GM04504 (cell line): ENCODE data around the gene SINHCAF.
A peak's percentile ranks its signal among the peaks of the same experiment; 100 is the strongest.
"Not testable (repeated sequence)": the region's sequence is repeated elsewhere in the genome, so short reads cannot be mapped to it uniquely, and the experiment has no call there.

Source experiments
- DNase-seq: peaks from one replicate; pipeline ENCODE4 v3.0.0-alpha.2; 2012; ENCODE audit warnings: low read depth

The SINHCAF gene, protein sequence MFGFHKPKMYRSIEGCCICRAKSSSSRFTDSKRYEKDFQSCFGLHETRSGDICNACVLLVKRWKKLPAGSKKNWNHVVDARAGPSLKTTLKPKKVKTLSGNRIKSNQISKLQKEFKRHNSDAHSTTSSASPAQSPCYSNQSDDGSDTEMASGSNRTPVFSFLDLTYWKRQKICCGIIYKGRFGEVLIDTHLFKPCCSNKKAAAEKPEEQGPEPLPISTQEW

DNA sequence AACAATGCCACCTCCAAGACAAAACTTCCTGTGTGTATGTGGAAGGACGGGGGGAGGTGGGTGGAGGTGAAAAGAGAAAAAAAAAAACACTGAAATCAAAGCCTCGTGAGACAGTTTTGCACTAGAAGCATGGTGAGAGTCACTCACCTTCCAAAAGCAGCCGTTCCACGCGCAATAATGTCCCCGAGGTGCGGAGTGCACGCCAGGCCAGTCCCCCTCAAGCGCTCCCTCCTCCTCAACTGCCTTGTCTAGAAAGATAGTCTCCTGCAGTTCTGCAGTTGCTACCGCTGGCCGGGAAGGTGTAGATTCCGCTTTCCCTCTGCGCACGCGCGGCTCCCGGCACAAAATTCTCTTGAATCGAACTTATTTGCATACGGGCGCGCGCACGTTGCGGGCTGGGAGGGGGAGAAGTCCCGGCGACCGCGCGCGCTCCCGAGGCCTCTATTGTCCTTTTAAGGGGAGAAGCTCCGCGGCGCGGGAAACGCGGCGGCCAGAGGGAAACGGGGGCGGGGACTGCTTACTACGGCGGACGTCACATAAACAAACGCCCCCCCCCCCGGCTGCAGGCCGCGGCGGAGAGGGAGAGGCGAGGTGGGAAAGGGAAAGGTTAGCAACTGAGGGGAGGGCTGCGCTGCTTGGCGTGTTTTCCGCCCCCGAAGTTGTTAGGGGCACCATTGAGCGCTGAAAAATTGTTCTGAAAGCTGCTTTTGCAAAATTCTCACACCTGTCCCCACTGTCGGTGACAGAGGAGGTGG, at the start of gene SINHCAF:
Gene SINHCAF (minus strand): TSS at position 274 of the 755 bp plus-strand sequence. CDS start 27,946 bp downstream, outside the sequence.
- peak; percentile 90 for DNase-seq

DNA sequence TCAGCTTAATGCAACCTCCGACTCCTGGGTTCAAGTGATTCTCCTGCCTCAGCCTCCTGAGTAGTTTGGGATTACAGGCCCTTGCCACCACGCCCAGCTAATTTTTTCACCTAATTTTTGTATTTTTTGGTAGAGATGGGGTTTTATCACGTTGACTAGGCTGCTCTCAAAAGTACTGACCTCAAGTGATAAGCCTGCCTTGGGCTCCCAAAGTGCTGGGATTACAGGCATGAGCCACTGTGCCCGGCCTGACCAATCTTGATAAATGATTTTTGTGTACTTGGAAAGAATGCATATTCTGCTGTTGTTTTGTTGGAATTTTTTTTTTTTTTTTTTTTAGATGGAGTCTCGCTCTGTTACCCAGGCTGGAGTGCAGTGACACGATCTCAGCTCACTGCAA, 49.5 kb upstream of the SINHCAF start:
- not testable (repeated sequence) for DNase-seq

DNA sequence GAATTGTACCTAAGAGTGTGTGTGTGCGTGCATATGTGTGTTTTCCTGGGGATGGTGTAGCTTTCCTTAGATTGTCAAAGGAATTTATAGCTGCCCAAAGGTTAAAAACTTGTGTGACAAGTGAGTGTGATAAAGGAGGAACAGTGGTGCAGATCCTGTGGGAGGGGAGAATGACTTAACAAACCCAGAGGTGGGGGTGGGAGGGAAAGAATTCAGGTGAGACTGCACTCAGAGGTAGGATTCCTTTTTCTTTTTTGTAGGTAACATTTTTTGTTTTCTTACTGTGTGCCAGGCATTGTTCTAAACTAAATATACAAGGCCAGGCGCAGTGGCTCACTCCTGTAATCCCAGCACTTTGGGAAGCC, 45.3 kb upstream of the SINHCAF start:
- DNase-seq = no peak

DNA sequence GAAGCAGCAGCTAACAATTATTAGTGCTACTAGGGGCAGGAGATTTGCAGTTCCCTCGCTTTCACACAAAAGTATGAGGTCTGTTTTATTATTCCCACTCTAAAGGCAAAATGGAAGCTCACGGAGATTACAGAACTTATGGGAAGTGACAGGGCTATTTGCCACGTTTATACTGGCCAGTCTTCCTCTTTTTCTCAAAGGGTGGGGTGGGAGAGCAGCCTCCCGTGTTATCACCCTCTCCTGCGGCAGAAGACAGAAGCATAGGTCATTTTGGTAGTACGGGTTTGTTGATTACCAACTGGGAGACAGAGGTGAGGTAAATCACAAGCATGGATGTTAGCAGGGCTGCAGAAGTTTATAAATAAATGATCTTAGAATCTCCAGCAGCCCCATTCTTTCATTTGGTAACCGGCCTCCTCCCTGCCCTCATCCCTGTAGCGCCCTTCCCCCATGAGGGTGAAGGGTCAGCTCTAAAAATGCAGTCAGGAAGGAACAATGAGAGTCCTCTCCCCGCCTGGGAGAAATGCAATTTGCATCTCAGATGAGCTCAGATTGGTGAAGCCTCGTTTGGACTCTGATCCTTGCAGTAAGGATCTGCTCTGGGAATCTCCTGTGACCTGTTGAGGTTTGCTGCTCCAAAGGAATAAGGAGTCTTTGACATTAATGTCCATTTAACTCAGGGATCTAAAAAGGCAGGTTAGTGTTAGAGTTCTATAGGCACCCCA, 44.7 kb upstream of the SINHCAF start:
- no peak for DNase-seq

DNA sequence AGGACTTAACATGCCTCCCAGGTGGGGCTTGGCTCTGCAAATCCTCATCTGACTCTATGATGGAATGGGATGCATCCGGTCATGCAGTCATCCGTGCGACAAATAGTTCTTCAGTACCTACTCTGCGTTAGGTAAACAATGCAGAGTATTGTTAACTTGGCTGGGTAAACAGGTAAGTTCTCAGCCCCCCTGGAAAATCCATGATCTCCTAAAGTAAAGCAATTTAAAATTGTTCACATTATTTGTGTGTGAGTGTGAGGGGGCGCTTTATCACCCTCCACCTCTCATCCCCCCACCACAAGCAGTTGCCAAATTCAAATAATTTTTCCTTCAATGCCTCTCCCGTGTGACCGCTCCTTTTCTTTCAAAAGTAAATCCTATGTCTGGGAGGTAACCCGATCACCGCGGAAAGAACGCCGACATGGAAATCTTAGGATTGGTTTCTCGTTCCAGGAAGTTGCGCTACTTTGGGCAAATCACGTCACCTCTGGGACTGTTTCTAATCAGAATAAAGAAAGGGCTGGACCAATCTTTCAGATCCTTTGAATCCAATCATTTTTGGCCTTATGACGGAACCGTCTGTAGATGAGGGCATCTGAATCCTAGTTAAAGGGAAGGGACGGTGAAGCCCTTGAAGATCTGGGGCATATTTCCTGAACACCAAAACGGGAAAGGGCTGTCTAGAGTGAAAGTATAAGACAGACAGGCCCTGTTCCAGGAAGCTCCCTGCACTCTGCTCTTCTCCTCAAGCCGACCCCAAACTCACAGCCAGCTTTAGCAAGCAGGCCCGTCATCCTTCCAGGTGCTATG, 44.0 kb upstream of the SINHCAF start:
- peak; percentile 25 for DNase-seq

DNA sequence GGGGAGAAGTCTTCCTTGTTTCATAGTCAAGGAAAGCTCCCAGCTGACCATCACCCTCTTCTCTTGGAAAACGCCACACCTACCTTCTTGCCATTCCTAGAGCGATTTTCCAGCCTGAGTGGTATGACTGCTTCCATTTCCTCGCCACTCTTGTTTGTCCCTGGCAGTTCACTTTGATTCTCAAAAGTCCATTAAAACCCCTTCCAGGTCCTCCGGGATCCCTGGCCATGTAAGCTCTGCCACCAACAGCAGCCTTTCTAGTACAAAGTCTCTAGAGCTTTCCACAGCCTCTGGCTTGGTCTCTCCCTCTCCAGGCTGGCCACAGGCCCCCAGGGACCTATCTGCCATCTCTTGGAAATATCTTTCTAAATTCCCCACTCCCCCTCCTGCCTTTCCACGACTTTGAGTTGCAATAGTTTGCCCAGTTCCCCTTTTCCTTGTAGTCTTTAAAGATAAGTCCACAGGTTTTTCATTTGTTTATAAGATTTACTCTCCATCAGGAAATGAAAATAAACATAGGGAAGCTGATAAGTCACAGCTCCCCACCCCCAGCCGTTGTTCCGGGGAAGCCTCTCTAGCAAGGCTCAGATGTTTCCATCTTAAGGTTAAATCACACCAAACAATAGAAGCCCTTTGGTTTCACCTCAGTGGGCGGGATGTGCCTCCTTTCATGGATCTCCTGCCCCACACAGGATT, 42.9 kb upstream of the SINHCAF start:
- no peak for DNase-seq

DNA sequence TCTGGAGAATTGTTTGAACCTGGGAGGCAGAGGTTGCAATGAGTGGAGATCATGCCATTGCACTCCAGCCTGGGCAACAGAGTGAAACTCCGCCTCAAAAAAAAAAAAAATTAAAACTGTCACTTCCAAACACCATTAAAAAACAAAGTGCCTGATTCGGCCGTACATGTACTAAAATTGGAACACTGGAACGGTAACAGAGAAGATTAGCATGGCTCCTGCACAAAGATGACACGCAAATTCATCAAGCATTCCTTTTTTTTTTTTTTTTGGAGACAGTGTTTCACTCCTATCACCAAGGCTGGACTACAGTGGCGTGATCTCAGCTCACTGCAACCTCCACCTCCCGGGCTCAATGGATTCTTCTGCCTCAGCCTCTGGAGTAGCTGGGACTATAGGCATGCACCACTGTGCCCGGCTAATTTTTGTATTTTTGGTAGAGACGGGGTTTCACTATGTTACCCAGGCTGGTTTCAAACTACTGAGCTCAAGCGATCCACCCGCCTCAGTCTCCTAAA, 40.2 kb upstream of the SINHCAF start:
- no peak for DNase-seq

DNA sequence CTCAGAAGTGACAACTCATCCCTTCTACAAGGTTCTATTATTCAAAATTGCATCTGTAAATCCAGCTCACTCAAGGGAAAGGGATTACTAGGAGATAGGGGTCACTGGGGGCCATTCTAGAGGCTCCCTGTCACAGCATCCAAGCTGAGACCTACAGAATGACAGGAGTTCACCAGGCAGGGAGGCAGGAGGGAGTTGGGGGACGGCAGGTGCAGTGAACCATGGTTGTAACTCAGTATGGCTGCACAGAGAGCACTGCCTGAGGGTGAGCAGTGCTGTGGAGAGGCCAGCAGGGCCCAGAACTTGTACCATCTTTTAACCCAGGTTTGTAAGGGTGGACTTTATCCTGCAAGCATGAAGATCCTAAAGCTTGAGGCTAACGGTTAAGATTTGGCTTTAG, 37.9 kb upstream of the SINHCAF start:
- no peak for DNase-seq

DNA sequence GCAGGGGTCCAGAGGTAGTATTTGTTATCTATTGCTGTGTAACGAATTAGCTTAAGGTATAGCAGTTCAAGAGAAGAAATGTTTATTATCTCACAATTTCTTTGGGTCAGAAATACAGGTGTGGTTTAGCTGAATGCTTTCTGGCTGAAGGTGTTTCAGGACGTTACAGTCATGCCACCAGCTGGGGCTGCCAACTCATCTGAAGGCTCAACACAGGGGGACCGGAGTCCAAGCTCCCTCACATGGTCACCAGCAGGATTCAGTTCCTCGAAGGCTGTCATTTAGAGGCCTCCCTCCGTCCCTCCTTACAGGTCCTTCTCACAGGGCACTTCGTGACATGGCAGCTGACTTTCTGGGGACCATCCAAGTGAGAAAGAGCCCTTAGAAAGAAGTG, 37.5 kb upstream of the SINHCAF start:
- no peak for DNase-seq

DNA sequence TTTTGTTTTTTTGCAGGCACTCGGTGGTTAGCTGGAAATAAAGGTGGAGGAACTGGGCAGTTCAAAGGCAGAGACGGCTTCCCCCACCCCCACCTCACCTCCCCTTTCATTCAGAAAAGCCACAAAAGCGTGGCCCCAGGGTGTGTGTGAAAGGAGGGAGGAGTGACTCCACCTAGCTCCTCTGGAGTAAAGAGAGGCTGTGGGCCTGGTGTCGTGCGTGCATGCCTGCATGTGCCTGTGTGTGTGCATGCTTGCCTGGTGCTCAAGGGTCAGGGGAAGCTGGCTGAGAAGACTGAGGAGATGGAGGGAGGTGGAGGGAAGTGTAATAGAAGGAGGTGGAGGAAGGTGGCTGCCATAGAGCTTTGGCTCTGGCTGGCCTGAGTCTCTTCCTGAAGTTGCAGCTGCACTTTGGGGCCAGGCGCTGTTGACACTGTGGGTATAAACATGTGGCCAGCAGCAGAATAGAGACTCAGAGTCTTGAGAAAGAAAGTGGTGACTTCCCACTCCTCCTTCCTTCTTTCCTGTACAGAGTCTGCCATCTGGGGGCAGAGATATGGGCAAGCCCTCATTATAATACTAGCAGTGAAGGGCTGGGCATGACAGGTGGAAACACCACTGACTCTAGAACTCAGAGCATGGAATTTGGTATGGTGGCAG, 36.9 kb upstream of the SINHCAF start:
- no peak for DNase-seq

DNA sequence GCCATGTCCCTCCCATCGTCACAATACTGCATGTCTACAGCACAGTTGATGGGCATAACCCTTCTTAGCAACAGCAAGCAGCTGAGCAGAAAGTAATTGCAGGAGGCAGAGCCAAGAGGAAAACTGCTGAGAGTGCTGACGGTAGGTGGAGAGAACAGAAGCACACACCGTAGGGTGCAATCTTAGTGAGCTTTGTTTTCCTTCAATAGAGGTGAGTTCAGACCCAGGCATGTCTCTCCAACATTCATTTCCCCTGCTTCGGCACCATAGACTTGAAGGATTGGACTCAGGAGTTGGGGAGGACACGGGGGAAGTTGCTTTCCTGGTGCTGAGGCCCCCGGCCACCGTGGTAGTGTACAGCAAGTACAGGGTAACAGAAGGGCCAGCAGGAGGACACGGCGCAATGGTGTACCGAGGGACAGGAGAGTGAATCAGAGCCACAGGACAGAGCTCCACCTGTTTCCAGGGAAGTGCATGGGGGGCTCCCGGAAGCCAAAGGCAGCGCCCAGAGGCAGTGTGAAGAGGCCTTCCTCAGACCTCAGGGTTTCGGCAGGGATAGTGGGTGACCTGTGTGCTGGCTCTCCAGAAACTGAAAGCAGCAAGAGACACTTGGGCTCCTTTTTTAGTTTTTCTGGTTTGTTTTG, 36.3 kb upstream of the SINHCAF start:
- no peak for DNase-seq

DNA sequence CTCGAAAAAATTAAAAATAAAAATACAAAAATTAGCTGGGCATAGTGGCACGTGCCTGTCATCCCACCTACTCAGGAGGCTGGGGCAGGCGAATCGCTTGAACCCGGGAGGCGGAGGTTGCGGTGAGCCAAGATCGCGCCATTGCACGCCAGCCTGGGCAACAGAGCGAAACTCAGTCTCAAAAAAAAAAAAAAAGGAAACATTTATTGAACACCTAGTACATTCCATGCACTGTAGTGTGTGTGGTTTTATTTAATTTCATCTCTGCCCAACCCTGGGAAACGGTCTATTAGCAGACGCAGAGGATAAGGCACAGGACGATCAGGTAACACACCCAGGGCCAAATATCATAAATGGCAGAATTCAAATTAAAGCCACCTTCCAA, 35.8 kb upstream of the SINHCAF start:
- DNase-seq = no peak

DNA sequence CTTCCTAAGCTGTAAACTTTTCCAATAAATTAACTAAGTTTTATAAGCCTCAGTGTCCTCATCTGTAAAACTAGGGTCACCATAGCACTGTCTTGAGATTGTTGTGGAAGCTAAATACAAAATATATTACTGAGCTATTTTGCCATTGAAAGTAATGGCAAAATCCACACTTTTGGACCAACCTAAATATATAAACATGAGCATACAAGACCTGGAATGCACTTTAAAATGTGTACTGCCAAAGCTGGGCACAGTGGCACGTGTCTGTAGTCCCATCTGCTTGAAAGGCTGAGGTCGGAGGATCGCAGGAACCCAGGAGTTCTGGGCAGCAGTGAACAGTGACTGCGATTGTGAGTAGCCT, 29.8 kb upstream of the SINHCAF start:
- no peak for DNase-seq

DNA sequence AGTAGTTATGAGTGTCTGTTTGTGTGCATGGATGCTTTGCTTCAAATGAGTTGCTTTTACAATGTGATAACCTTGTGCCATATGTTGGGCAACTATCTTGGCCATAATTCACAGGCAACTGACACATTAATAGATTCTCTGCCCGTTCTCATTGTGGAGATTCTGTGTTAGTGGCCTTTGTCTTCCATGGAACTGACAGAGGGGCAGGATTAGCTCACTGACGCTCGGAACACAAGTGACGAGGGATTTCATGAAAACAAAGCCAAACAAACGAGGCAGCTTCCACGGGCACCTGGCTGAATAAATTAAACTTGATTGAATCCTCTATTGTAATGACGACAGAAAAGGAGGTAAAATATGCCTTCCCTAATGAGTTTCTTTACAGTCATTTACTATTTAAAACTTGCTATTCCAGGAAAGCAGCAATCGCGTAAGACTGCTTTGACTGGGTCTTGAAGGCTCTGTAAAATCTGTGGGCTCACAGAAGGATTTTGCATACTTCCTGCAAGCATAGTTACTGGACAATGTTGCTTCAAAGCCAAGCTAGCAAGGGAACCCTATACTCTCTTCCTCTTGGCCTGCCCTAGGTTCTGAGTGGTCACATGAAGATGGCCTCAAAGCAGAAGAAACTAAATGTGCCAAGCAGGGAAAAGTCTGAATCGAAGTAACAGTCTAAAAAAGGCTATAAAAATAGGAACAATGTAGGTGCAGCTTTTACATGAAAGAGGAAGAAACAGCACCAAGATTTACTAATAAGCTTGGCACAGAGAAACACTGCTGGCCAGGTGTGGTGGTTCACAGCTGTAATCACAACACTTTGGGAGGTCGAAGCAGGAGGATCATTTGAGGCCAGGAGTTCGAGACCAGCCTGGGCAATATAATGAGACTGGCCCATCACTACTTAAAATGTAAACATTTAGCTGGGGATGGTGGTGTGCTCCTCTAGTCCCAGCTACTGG, 28.1 kb upstream of the SINHCAF start:
- no peak for DNase-seq

DNA sequence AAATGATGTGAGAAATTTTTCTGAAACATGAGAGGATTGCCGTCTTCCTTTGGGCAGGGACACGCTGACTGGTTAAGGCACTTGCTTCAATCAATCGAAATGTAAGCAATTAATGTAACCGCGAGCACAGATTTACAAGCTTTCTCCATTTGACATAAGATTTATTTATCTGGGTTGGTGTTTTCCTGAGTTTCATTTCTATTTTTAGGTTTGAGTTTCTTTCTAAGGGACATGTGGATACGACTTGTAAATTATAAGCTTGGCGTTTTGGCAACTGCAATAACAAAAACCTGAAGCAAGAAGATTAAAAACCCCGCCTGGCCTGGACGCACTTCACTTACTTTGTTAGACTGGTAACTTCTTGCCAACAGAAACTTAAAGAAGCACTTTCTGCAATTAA, 20.3 kb upstream of the SINHCAF start:
- no peak for DNase-seq

DNA sequence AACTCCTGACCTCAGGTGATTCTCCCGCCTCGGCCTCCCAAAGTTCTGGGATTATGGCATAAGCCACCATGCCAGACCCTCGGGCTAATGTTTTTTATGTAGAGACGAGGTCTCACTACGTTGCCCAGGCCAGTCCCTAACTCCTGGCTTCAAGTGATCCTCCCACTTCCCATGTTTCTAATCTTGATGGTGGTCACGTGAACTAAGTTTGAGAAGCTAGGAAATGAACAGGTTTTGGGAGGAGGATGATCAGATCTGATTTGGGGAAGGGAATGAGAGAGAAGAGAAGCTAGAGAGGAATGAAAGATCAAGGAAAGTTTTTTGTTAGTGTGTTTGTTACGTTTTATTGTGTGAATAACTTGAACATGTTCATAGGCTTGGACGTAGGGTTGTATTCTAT, 17.2 kb upstream of the SINHCAF start:
- no peak for DNase-seq

DNA sequence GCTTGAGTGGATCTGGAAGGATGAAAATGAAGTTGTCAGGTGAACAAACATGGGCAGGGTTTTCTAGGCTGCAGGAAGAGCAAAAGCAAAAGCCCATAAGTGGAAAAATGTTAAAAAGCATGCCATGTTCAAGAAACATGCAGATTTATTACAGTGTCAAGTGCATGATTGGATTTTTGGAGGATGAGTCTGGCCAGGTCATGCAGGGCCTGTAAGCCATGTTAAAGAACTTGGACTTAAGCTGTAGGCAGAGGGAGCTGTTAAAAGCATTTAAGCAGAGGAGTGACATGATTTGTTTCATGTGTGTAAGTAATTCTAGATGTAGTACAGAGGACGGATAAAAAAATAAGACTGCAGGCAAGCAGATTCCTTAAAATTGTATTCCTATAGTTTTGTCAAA, 16.3 kb upstream of the SINHCAF start:
- no peak for DNase-seq

DNA sequence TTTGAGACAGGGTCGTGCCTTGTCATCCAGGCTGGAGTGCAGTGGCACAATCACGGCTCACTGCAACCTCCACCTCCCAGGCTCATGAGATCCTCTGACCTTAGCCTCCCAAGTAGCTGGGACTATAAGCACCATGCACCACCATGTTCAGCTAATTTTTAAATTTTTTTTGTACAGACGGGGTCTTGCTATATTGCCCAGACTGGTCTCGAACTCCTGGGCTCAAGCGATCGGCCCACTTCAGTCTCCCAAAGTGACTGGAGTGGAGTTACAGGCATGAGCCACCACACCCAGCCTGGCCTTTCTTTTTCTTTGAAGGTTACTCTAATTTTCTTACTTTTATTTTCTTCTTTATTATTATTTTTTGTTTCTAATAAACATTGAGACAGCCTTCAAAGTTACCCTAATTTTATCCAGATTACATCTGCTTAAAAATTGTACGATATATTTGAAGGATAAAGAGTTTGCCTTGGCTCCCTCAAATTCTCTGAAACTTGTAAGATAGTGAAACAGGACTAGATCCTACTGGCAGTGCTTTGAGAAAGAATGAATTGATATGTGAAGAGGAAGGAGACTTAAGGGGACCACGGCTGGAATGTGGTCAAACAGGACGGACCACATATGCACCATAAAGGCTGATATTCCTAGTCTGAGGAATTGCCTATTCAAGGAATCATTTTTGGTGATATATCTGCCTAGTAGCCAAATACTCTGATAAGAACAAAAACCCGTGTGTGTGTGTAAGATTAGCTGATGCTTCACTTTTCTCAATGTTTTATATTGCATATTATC, 14.1 kb upstream of the SINHCAF start:
- DNase-seq = no peak

DNA sequence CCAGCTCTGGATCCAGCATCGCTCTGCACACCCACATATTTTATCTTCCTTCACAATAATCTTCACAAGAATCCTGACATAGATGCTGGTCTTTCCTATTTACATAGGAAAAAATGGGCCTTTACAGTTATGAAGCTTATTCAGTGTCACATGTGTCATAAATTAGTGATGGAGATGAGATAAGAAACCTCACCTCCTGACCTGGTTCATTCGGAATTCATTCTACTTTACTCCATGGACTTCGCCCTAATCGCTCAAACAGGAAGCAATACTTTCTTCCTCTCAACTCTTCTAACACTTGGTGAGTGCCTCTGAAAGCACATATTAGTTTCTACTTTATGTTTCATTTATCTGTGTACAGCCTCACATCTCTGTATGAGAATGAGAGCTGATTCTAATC, 12.0 kb upstream of the SINHCAF start:
- no peak for DNase-seq
